Measurements from ENCODE around the gene UBE4A. TPM values are rescaled to one million over a fixed set of nuclear protein-coding genes. Genes with fewer than 3 reads are reported as not detected.

Gene UBE4A
- total and polyA plus RNA-seq, 4 donors, result 32.0 to 62.8 (median 50.4) TPM

- no peak for DNase-seq (ENCODE audit: low read depth in 4 of 6, low spot score in 6 of 6)
- 63% methylated on average over 1 of the region's 1 CpG for WGBS (ENCODE audit: insufficient coverage)
- H3K27ac ChIP-seq (ENCODE audit: low read depth, low read length), result no peak overlapping the region
- no peaks in the 10 kb centered on the region for H3K9me3 ChIP-seq (ENCODE audit: control insufficient read depth, insufficient read depth, low read length)
- no peaks in the 10 kb centered on the region for H3K36me3 ChIP-seq (ENCODE audit: control insufficient read depth, insufficient read depth, low read length)
- peaks cover 13% of the 10 kb centered on the region for H3K27me3 ChIP-seq (ENCODE audit: control insufficient read depth, insufficient read depth, low read length)
- H3K4me3 ChIP-seq (ENCODE audit: low read depth, low read length), result no peak overlapping the region
- H3K4me1 ChIP-seq (ENCODE audit: control insufficient read depth, insufficient read depth, low read length), result peaks cover 12% of the 10 kb centered on the region
These were observed 40.1 kb upstream of the UBE4A start for GRCh38 chr11:118319337-118319707.

- Histone ChIP-seq H3K4me3 (ENCODE audit: low read depth, low read length) (no peak overlapping the region), H3K9me3 (ENCODE audit: control insufficient read depth, insufficient read depth, low read length) (no peaks in the 10 kb centered on the region), H3K27me3 (ENCODE audit: control insufficient read depth, insufficient read depth, low read length) (peaks cover 5% of the 10 kb centered on the region), H3K36me3 (ENCODE audit: control insufficient read depth, insufficient read depth, low read length) (no peaks in the 10 kb centered on the region), H3K4me1 (ENCODE audit: control insufficient read depth, insufficient read depth, low read length) (peaks cover 9% of the 10 kb centered on the region), H3K27ac (ENCODE audit: low read depth, low read length) (no peak overlapping the region)
- 87% methylated on average over 3 of the region's 3 CpGs for WGBS (ENCODE audit: insufficient coverage)
- no peak for DNase-seq (ENCODE audit: low read depth in 4 of 6, low spot score in 6 of 6)
These were observed 38.9 kb upstream of the UBE4A start for GRCh38 chr11:118320515-118320914.

- Histone ChIP-seq H3K4me1 (ENCODE audit: control insufficient read depth, insufficient read depth, low read length) (peaks cover 3% of the 10 kb centered on the region), H3K9me3 (ENCODE audit: control insufficient read depth, insufficient read depth, low read length) (no peaks in the 10 kb centered on the region), H3K27ac (ENCODE audit: low read depth, low read length) (no peak overlapping the region), H3K4me3 (ENCODE audit: low read depth, low read length) (no peak overlapping the region), H3K27me3 (ENCODE audit: control insufficient read depth, insufficient read depth, low read length) (peaks cover 2% of the 10 kb centered on the region), H3K36me3 (ENCODE audit: control insufficient read depth, insufficient read depth, low read length) (no peaks in the 10 kb centered on the region)
- DNase-seq (ENCODE audit: low read depth in 4 of 6, low spot score in 6 of 6), result no peak
- WGBS (ENCODE audit: insufficient coverage), result 100% methylated on average over 1 of the region's 5 CpGs
These were observed 37.9 kb upstream of the UBE4A start for GRCh38 chr11:118321386-118322082.

- Histone ChIP-seq H3K4me3 (ENCODE audit: low read depth, low read length) (no peak overlapping the region), H3K27me3 (ENCODE audit: control insufficient read depth, insufficient read depth, low read length) (no peaks in the 10 kb centered on the region), H3K9me3 (ENCODE audit: control insufficient read depth, insufficient read depth, low read length) (no peaks in the 10 kb centered on the region), H3K36me3 (ENCODE audit: control insufficient read depth, insufficient read depth, low read length) (no peaks in the 10 kb centered on the region), H3K27ac (ENCODE audit: low read depth, low read length) (no peak overlapping the region), H3K4me1 (ENCODE audit: control insufficient read depth, insufficient read depth, low read length) (no peaks in the 10 kb centered on the region)
- DNase-seq (ENCODE audit: low read depth in 4 of 6, low spot score in 6 of 6), result no peak
- 93% methylated on average over 19 of the region's 19 CpGs for WGBS (ENCODE audit: insufficient coverage)
These were observed 36.7 kb upstream of the UBE4A start for GRCh38 chr11:118322721-118323120.

GRCh38 chr11:118325283-118325682 lies 34.1 kb upstream of the UBE4A start:
- peaks cover 2% of the 10 kb centered on the region for H3K27me3 ChIP-seq (ENCODE audit: control insufficient read depth, insufficient read depth, low read length)

GRCh38 chr11:118328745-118329144 lies 30.7 kb upstream of the UBE4A start:
- Histone ChIP-seq H3K36me3 (ENCODE audit: control insufficient read depth, insufficient read depth, low read length) (no peaks in the 10 kb centered on the region), H3K4me3 (ENCODE audit: low read depth, low read length) (no peak overlapping the region), H3K27ac (ENCODE audit: low read depth, low read length) (no peak overlapping the region), H3K27me3 (ENCODE audit: control insufficient read depth, insufficient read depth, low read length) (peaks cover 2% of the 10 kb centered on the region), H3K9me3 (ENCODE audit: control insufficient read depth, insufficient read depth, low read length) (peaks cover 1% of the 10 kb centered on the region), H3K4me1 (ENCODE audit: control insufficient read depth, insufficient read depth, low read length) (no peaks in the 10 kb centered on the region)
- DNase-seq (ENCODE audit: low read depth in 4 of 6, low spot score in 6 of 6), result no peak

More at GRCh38 chr11:118325283-118325682, 34.1 kb upstream of the UBE4A start:
- H3K36me3 ChIP-seq (ENCODE audit: control insufficient read depth, insufficient read depth, low read length), result no peaks in the 10 kb centered on the region
- no peaks in the 10 kb centered on the region for H3K4me1 ChIP-seq (ENCODE audit: control insufficient read depth, insufficient read depth, low read length)
- no peak overlapping the region for H3K4me3 ChIP-seq (ENCODE audit: low read depth, low read length)
- DNase-seq (ENCODE audit: low read depth in 4 of 6, low spot score in 6 of 6), result no peak
- no peaks in the 10 kb centered on the region for H3K9me3 ChIP-seq (ENCODE audit: control insufficient read depth, insufficient read depth, low read length)
- no peak overlapping the region for H3K27ac ChIP-seq (ENCODE audit: low read depth, low read length)

GRCh38 chr11:118334745-118335144 lies 24.7 kb upstream of the UBE4A start:
- WGBS (ENCODE audit: insufficient coverage), result no CpG with 5 or more reads among the region's 1 CpG
- Histone ChIP-seq H3K36me3 (ENCODE audit: control insufficient read depth, insufficient read depth, low read length) (no peaks in the 10 kb centered on the region), H3K4me3 (ENCODE audit: low read depth, low read length) (no peak overlapping the region), H3K27ac (ENCODE audit: low read depth, low read length) (no peak overlapping the region), H3K9me3 (ENCODE audit: control insufficient read depth, insufficient read depth, low read length) (peaks cover 1% of the 10 kb centered on the region), H3K4me1 (ENCODE audit: control insufficient read depth, insufficient read depth, low read length) (no peaks in the 10 kb centered on the region), H3K27me3 (ENCODE audit: control insufficient read depth, insufficient read depth, low read length) (no peaks in the 10 kb centered on the region)
- DNase-seq (ENCODE audit: low read depth in 4 of 6, low spot score in 6 of 6), result no peak

- DNase-seq (ENCODE audit: low read depth in 4 of 6, low spot score in 6 of 6), result no peak
- no peak overlapping the region for H3K27ac ChIP-seq (ENCODE audit: low read depth, low read length)
- H3K9me3 ChIP-seq (ENCODE audit: control insufficient read depth, insufficient read depth, low read length), result no peaks in the 10 kb centered on the region
- peaks cover 4% of the 10 kb centered on the region for H3K27me3 ChIP-seq (ENCODE audit: control insufficient read depth, insufficient read depth, low read length)
- no peaks in the 10 kb centered on the region for H3K36me3 ChIP-seq (ENCODE audit: control insufficient read depth, insufficient read depth, low read length)
- H3K4me1 ChIP-seq (ENCODE audit: control insufficient read depth, insufficient read depth, low read length), result no peaks in the 10 kb centered on the region
- WGBS (ENCODE audit: insufficient coverage), result 74% methylated on average over 7 of the region's 7 CpGs
- no peak overlapping the region for H3K4me3 ChIP-seq (ENCODE audit: low read depth, low read length)
These were observed 20.8 kb upstream of the UBE4A start for GRCh38 chr11:118338637-118339061.

- no peaks in the 10 kb centered on the region for H3K4me1 ChIP-seq (ENCODE audit: control insufficient read depth, insufficient read depth, low read length)
- H3K36me3 ChIP-seq (ENCODE audit: control insufficient read depth, insufficient read depth, low read length), result no peaks in the 10 kb centered on the region
- no peaks in the 10 kb centered on the region for H3K9me3 ChIP-seq (ENCODE audit: control insufficient read depth, insufficient read depth, low read length)
- H3K27ac ChIP-seq (ENCODE audit: low read depth, low read length), result no peak overlapping the region
- no peak for DNase-seq (ENCODE audit: low read depth in 4 of 6, low spot score in 6 of 6)
- H3K4me3 ChIP-seq (ENCODE audit: low read depth, low read length), result no peak overlapping the region
- WGBS (ENCODE audit: insufficient coverage), result 74% methylated on average over 3 of the region's 5 CpGs
- H3K27me3 ChIP-seq (ENCODE audit: control insufficient read depth, insufficient read depth, low read length), result peaks cover 8% of the 10 kb centered on the region
These were observed 20.0 kb upstream of the UBE4A start for GRCh38 chr11:118339281-118339961.

GRCh38 chr11:118340449-118340848 lies 19.0 kb upstream of the UBE4A start:
- 100% methylated on average over 2 of the region's 3 CpGs for WGBS (ENCODE audit: insufficient coverage)
- peaks cover 13% of the 10 kb centered on the region for H3K27me3 ChIP-seq (ENCODE audit: control insufficient read depth, insufficient read depth, low read length)

More at GRCh38 chr11:118340449-118340848, 19.0 kb upstream of the UBE4A start:
- H3K4me1 ChIP-seq (ENCODE audit: control insufficient read depth, insufficient read depth, low read length), result no peaks in the 10 kb centered on the region
- H3K36me3 ChIP-seq (ENCODE audit: control insufficient read depth, insufficient read depth, low read length), result no peaks in the 10 kb centered on the region
- DNase-seq (ENCODE audit: low read depth in 4 of 6, low spot score in 6 of 6), result no peak
- no peak overlapping the region for H3K4me3 ChIP-seq (ENCODE audit: low read depth, low read length)
- no peak overlapping the region for H3K27ac ChIP-seq (ENCODE audit: low read depth, low read length)
- H3K9me3 ChIP-seq (ENCODE audit: control insufficient read depth, insufficient read depth, low read length), result no peaks in the 10 kb centered on the region

Data from spinal cord (tissue), 10 donors.